Neural cell (in vitro differentiated cells): ENCODE measurements around the gene LIMS2. TPM values are rescaled to one million over a fixed set of nuclear protein-coding genes. Genes with fewer than 3 reads are reported as not detected.

Experiments used
- H2AFZ ChIP-seq: fragments of 200-600, 300-800 bp; sonication (generic), shearing (Covaris generic); 2 replicates; pipeline ENCODE4 v1.6.0; 2014; ENCODE audit warnings: low read depth, mild to moderate bottlenecking, antibody characterized with exemption, low read length, moderate library complexity
- H3F3A ChIP-seq: fragments of 200-600 bp; shearing (Covaris generic); 2 replicates; pipeline ENCODE4 v1.6.1; 2016; ENCODE audit warnings: mild to moderate bottlenecking, moderate library complexity, mixed read lengths, antibody characterized with exemption, low read length; ENCODE audit not compliant: insufficient read depth, poor library complexity, severe bottlenecking
- H3K27ac ChIP-seq: fragments of 200-600, 300-800 bp; sonication (generic), shearing (Covaris generic); 2 replicates; pipeline ENCODE4 v1.5.1; 2014; ENCODE audit warnings: mild to moderate bottlenecking, low read length, moderate library complexity
- H3K27me3 ChIP-seq: fragments of 300-800, 200-600 bp; sonication (generic), shearing (Covaris generic); 2 replicates; pipeline ENCODE4 v1.6.0; 2014; ENCODE audit warnings: mild to moderate bottlenecking, low read depth, low read length, moderate library complexity; ENCODE audit not compliant: insufficient read depth
- H3K36me3 ChIP-seq: fragments of 300-800, 200-600 bp; sonication (generic), shearing (Covaris generic); 2 replicates; pipeline ENCODE4 v1.5.1; 2014; ENCODE audit warnings: mild to moderate bottlenecking, antibody characterized with exemption, low read length, moderate library complexity; ENCODE audit not compliant: insufficient read depth
- H3K4me2 ChIP-seq: fragments of 300-800, 200-600 bp; sonication (generic), shearing (Covaris generic); 2 replicates; pipeline ENCODE4 v1.6.0; 2014; ENCODE audit warnings: mild to moderate bottlenecking, low read length
- H3K4me3 ChIP-seq: fragments of 300-800, 200-600 bp; sonication (generic), shearing (Covaris generic); 2 replicates; pipeline ENCODE4 v1.5.1; 2014; ENCODE audit warnings: mild to moderate bottlenecking, low read length, moderate library complexity
- H3K79me2 ChIP-seq: fragments of 200-600 bp; shearing (Covaris generic); replicated peaks from 2 replicates; pipeline ENCODE4 v1.6.0; 2014; ENCODE audit warnings: mild to moderate bottlenecking, low read length, moderate library complexity; ENCODE audit not compliant: insufficient read depth
- H3K9ac ChIP-seq: fragments of 300-800, 200-600 bp; sonication (generic), shearing (Covaris generic); 2 replicates; pipeline ENCODE4 v1.6.1; 2016; ENCODE audit warnings: mild to moderate bottlenecking, low read length, mixed read lengths
- H3K9me2 ChIP-seq: fragments of 200-600 bp; shearing (Covaris generic); 2 replicates; pipeline ENCODE4 v1.6.1; 2016; ENCODE audit warnings: mild to moderate bottlenecking, low read length, mixed read lengths; ENCODE audit not compliant: insufficient read depth
- H3K9me3 ChIP-seq: fragments of 200-600, 300-800 bp; sonication (generic), shearing (Covaris generic); 2 replicates; pipeline ENCODE4 v1.6.1; 2016; ENCODE audit warnings: mild to moderate bottlenecking, mixed run types, low read length, moderate library complexity, mixed read lengths
- H4K20me1 ChIP-seq: fragments of 200-600 bp; shearing (Covaris generic); 2 replicates; pipeline ENCODE4 v1.6.1; 2016; ENCODE audit warnings: mild to moderate bottlenecking, mixed run types; ENCODE audit not compliant: insufficient read depth
- EP300 ChIP-seq: fragments of 450-650 bp; conservative IDR thresholded peaks from 2 replicates; pipeline ENCODE4 v1.6.1; 2014; ENCODE audit warnings: antibody characterized with exemption, mild to moderate bottlenecking, moderate library complexity; ENCODE audit not compliant: poor library complexity, severe bottlenecking
- EZH2 ChIP-seq: fragments of 200-600, 300-800 bp; shearing (Covaris generic), sonication (generic); IDR thresholded peaks from 2 replicates; pipeline ENCODE4 v1.6.1; 2014; ENCODE audit warnings: antibody characterized with exemption, low read length, borderline replicate concordance, mild to moderate bottlenecking; ENCODE audit not compliant: insufficient read depth, poor library complexity, severe bottlenecking
- MXI1 ChIP-seq: fragments of 450-650 bp; conservative IDR thresholded peaks from 2 replicates; pipeline ENCODE4 v1.6.1; 2014; ENCODE audit warnings: antibody characterized with exemption, mild to moderate bottlenecking; ENCODE audit not compliant: poor library complexity, severe bottlenecking
- POLR2AphosphoS5 ChIP-seq: IDR thresholded peaks from 2 replicates; pipeline ENCODE4 v1.6.1; 2012
- RAD21 ChIP-seq: fragments of 450-650 bp; conservative IDR thresholded peaks from 2 replicates; pipeline ENCODE4 v1.6.1; 2014; ENCODE audit warnings: antibody characterized with exemption, mild to moderate bottlenecking, moderate library complexity
- SMC3 ChIP-seq: fragments of 450-650 bp; conservative IDR thresholded peaks from 2 replicates; pipeline ENCODE4 v1.6.1; 2014; ENCODE audit warnings: antibody characterized with exemption, mild to moderate bottlenecking, moderate library complexity; ENCODE audit not compliant: poor library complexity
- TAF1 ChIP-seq: IDR thresholded peaks from 2 replicates; pipeline ENCODE4 v1.6.1; 2012; ENCODE audit warnings: low read depth
- polyA plus RNA-seq: library from polyadenylated mRNA; depleted of rRNA; stranded (reverse); fragments of >200 nt; gene quantifications from 2 replicates; pipeline ENCODE4 v1.2.3, GENCODE V29; 2014
- TF ChIP-seq, protein P1 (sequence below): IDR thresholded peaks from 2 replicates; pipeline ENCODE4 v1.6.1; 2012; ENCODE audit warnings: borderline replicate concordance
- TF ChIP-seq, protein P2 (sequence below): fragments of 450-650 bp; IDR thresholded peaks from 2 replicates; pipeline ENCODE4 v1.5.1; 2014; ENCODE audit warnings: antibody characterized with exemption, mild to moderate bottlenecking, moderate library complexity; ENCODE audit not compliant: poor library complexity, severe bottlenecking

Gene LIMS2
- polyA plus RNA-seq, 1 donor from 2014 or later, result not detected

DNA sequence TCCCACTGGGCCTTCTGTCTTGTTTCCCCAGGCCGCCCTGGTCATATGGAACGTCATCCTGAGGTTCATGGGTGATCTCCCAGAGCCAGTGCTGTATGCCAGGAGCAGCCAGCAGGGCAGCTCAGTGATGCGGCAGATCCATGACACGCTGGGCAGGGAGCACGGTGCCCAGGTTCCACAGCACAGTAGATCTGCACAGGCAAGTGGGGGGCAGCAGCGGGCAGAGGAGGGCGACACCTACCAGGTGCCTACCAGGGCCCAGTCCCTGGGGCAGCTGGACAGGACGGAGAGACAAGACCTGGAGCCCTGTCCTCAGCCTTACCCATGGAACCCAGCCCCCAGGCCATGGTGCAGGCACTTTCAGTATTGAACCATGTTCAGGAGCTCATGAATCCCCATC lies 65.5 kb downstream of the LIMS2 start:
- no peak overlapping the region for H3K9ac ChIP-seq
- no peak overlapping the region for H3K4me3 ChIP-seq
- H3K27me3 ChIP-seq, result no peaks in the 10 kb centered on the region
- H3K4me2 ChIP-seq, result no peak overlapping the region
- no peak overlapping the region for H3K27ac ChIP-seq
- no peaks in the 10 kb centered on the region for H3K9me2 ChIP-seq
- no peak for TF ChIP-seq TAF1
- no peak for TF ChIP-seq EP300
- TF ChIP-seq, protein P1, sequence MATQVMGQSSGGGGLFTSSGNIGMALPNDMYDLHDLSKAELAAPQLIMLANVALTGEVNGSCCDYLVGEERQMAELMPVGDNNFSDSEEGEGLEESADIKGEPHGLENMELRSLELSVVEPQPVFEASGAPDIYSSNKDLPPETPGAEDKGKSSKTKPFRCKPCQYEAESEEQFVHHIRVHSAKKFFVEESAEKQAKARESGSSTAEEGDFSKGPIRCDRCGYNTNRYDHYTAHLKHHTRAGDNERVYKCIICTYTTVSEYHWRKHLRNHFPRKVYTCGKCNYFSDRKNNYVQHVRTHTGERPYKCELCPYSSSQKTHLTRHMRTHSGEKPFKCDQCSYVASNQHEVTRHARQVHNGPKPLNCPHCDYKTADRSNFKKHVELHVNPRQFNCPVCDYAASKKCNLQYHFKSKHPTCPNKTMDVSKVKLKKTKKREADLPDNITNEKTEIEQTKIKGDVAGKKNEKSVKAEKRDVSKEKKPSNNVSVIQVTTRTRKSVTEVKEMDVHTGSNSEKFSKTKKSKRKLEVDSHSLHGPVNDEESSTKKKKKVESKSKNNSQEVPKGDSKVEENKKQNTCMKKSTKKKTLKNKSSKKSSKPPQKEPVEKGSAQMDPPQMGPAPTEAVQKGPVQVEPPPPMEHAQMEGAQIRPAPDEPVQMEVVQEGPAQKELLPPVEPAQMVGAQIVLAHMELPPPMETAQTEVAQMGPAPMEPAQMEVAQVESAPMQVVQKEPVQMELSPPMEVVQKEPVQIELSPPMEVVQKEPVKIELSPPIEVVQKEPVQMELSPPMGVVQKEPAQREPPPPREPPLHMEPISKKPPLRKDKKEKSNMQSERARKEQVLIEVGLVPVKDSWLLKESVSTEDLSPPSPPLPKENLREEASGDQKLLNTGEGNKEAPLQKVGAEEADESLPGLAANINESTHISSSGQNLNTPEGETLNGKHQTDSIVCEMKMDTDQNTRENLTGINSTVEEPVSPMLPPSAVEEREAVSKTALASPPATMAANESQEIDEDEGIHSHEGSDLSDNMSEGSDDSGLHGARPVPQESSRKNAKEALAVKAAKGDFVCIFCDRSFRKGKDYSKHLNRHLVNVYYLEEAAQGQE, result no peak
- TF ChIP-seq MXI1, result no peak
- TF ChIP-seq EZH2, result no peak
- TF ChIP-seq POLR2AphosphoS5, result no peak
- TF ChIP-seq SMC3, result no peak
- TF ChIP-seq, protein P2, sequence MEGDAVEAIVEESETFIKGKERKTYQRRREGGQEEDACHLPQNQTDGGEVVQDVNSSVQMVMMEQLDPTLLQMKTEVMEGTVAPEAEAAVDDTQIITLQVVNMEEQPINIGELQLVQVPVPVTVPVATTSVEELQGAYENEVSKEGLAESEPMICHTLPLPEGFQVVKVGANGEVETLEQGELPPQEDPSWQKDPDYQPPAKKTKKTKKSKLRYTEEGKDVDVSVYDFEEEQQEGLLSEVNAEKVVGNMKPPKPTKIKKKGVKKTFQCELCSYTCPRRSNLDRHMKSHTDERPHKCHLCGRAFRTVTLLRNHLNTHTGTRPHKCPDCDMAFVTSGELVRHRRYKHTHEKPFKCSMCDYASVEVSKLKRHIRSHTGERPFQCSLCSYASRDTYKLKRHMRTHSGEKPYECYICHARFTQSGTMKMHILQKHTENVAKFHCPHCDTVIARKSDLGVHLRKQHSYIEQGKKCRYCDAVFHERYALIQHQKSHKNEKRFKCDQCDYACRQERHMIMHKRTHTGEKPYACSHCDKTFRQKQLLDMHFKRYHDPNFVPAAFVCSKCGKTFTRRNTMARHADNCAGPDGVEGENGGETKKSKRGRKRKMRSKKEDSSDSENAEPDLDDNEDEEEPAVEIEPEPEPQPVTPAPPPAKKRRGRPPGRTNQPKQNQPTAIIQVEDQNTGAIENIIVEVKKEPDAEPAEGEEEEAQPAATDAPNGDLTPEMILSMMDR, result no peak
- no peak for TF ChIP-seq RAD21
- H3F3A ChIP-seq, result no peaks in the 10 kb centered on the region
- no peaks in the 10 kb centered on the region for H3K9me3 ChIP-seq
- H3K36me3 ChIP-seq, result no peaks in the 10 kb centered on the region
- no peaks in the 10 kb centered on the region for H3K79me2 ChIP-seq
- H2AFZ ChIP-seq, result no peak overlapping the region
- H4K20me1 ChIP-seq, result no peaks in the 10 kb centered on the region

DNA sequence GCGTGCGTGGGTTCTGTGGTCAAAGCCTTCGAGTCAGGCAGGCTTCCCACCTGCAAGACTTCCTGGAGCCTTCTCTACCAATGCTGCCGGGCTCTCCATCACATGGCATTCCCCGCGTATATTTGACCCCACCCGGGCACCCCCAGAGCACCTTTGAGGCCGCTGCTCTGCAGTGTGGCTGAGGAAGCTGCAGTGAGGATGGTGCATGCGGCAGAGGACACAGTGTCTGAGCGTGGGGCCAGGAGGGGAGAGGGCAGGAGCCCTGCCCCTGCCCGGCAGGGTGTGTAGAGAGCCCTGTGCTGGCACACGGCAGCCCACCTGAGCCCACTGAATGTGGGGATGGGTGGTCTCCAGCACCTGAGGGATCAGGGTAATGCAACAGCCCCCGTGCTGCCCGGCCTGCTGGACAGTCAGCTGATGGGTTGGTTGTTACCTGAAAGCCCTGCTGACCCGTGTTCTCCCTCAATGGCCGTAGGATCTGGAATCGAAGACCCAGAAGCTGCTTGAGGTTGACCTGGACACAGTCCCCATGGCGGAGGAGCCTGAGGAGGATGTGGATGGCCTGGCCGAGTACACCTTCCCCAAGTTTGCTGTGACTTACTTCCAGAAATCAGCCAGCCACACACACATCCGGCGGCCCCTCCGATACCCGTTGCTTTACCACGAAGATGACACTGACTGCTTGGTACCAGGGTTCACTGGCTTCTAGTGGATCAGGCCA lies 66.1 kb downstream of the LIMS2 start:
- no peak overlapping the region for H2AFZ ChIP-seq

More for the DNA sequence above, 66.1 kb downstream of the LIMS2 start:
- H3K27ac ChIP-seq, result no peak overlapping the region
- no peak overlapping the region for H3K9ac ChIP-seq
- TF ChIP-seq, protein P1, result no peak
- no peak for TF ChIP-seq TAF1
- TF ChIP-seq EZH2, result no peak
- TF ChIP-seq SMC3, result no peak
- TF ChIP-seq POLR2AphosphoS5, result no peak
- TF ChIP-seq MXI1, result no peak
- TF ChIP-seq EP300, result no peak
- no peak for TF ChIP-seq RAD21
- TF ChIP-seq, protein P2, result no peak
- no peaks in the 10 kb centered on the region for H3K36me3 ChIP-seq
- H3F3A ChIP-seq, result no peaks in the 10 kb centered on the region
- H4K20me1 ChIP-seq, result no peaks in the 10 kb centered on the region
- H3K79me2 ChIP-seq, result no peaks in the 10 kb centered on the region
- H3K27me3 ChIP-seq, result no peaks in the 10 kb centered on the region
- no peak overlapping the region for H3K4me2 ChIP-seq
- no peak overlapping the region for H3K4me3 ChIP-seq
- no peaks in the 10 kb centered on the region for H3K9me2 ChIP-seq
- no peaks in the 10 kb centered on the region for H3K9me3 ChIP-seq
